ENCODE data around the gene TSPAN3.

GRCh38 chr15:77037388-77038209 lies 33.3 kb downstream of the TSPAN3 start:
- no peak for TF ChIP-seq CTCF (IDR thresholded peaks at IDR 0.05; ENCODE audit: insufficient read depth, low read length, poor library complexity, severe bottlenecking)
- no peak for TF ChIP-seq EZH2phosphoT487 (conservative IDR thresholded peaks at IDR 0.05; ENCODE audit: low read length)
